Activated CD4-positive, alpha-beta T cell treated with anti-CD3 and anti-CD28 coated beads for 24 hours (primary cell): ENCODE data around the gene SLC25A14.
"Not testable (repeated sequence)": the region's sequence is repeated elsewhere in the genome, so short reads cannot be mapped to it uniquely, and the experiment has no call there.

ENCODE experiments used
- DNase-seq, 2 donors: peaks; one replicate each; pipeline ENCODE4 v3.0.0-alpha.2; 2020; ENCODE audit warnings: low read depth in 2 of 2

The SLC25A14 gene

DNA sequence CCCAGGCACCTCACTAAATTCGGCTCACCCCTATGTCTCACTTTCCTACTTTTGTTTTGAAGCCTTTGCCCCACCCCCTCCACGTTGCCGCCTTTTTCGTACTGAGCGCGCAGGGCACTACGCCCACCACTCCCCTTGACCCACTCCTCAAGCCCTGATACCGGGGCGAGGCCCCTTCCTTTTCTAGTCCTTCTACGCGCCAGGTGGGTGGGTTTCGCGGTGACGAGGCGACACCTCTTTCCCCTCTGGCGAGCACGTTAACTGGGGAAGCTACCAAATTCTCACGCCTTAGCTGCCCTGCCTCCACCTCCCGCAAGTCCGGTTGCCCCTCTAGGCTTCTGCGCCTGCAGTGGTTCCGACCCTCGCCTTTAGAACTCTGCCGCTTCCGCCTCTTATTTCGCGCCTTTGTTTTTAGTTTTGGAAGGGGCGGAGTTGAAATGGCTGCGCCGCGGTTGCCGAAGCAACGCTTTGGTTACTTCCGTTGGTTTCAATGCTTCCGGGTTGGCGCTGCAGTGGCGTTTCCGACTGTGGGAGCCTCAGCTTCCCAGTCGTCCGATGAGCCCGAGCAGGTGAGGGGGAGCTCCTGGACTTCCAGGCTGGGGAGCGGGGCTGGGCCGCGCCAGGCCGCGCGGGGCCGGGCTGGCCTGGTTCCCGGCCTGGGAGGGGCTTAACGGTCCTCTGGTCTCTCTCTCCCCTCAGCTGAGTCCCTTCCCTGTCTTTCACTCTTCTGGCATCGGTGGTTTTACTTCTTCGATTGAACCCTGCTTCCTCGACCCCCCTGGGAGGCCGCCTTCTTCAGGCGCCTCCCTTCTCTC lies at the start of gene SLC25A14:
SLC25A14 (plus strand) TSS at position 512 of the 815 bp plus-strand sequence. CDS start 360 bp downstream, outside the sequence.
- peak; percentile 39 to 51 for DNase-seq

DNA sequence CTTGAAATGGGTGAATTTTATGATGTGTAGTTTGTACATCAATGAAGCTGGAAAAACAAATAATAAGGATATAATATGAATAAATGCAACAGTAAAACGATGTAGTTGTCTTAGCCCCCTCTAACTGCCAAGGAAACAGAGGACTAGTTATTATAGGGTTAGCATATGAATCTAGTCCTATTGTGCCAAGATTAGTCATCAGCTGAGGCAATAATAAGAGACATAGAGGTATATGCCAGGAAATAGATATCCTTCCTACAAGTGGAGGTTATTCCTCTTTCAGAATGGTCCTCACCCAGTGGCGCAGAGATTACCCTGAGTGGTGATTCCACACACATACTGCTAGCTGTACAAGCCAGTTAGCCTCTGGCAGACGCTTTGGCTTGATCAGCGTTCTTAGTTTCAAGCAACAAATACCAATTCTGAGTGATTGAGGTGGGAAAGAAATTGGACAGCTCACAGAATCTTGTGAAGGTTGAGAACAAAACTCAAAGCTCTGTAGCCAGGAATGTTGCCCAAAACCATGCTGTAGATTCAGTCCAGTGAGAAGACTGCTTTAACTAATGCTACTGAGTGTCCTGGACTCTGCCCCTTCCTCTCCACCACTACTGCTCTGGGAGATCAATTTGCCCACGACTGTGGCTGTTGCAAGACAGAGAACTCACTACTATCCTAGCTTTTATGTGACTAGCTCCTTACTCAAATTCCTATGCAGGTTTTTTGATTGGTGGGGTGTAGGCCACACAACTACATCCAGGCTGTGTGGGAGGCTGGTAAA lies 44.0 kb upstream of the SLC25A14 start:
- DNase-seq = no peak

DNA sequence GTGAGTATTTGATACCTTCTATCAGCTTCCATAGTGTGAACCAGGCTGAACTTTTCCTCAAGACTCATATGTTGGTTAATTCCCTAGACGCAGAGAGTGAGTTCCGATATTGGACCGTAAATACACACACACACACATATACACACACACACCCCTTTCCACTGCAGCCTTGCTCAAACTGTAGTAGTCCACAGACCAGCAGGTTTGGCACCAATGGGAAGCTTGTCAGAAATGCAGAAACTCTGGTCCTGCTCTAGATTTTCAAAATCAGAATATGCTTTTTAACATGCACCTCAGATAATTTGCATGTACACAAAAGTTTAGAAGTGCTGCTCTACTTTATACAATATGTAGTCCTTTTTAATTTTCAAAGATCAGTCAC lies 43.4 kb upstream of the SLC25A14 start:
- DNase-seq = no peak

DNA sequence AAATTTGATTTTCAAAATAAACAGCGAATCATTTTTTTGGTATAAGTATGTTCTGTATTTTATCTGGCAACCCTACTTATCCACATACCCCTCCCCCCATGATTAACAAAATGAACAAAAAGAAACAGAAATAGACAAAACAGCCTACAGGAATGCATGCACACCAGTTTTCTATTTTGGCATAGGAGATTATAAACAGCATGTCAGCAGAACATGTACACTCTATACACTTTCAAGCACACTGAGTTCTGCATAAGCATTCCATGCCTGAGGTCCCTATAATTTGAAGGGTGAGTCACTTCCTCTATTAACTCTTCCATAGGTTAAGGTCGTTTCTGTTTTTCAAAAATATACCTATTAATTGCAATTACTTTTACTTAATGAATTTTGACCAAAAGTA lies 43.0 kb upstream of the SLC25A14 start:
- no peak for DNase-seq

- DNase-seq = no peak
Measured at GRCh38 chrX:130299279-130300009, 40.3 kb upstream of the SLC25A14 start.

GRCh38 chrX:130300010-130300282 lies 39.8 kb upstream of the SLC25A14 start:
- no peak for DNase-seq

DNA sequence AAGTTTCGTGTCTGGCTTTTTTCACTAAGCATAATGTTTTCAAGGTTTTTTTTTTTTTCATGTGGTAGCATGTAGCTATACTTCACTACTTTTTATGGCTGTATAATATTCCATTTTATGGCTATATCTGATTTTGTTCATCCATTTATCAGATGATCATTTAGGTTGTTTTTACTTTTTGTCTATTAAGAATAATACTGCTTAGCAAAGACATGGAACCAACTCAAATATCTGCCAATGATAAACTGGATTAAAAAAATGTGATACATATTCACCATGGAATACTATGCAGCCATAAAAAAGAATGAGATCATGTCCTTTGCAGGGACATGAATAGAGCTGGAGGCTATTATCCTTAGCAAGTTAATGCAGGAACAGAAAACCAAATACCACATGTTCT lies 38.3 kb upstream of the SLC25A14 start:
- no peak for DNase-seq

GRCh38 chrX:130301977-130302376 lies 37.7 kb upstream of the SLC25A14 start:
- DNase-seq = no peak

- DNase-seq = no peak
Measured at GRCh38 chrX:130304587-130305368, 34.9 kb upstream of the SLC25A14 start.

DNA sequence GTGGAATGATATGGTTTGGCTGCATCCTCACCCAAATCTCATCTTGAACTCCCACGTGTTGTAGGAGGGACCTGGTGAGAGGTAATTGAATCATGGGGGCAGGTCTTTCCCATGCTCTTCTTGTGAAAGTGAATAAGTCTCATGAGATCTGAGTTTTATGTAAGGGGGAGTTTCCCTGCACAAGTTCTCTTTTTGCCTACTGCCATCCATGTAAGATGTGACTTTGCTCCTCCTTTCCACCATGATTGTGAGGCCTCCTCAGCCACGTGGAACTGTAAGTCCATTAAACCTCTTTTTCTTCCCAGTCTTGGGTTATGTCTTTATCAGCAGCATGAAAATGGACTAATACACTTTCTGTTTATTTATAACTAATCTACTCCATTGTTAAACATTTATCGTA lies 19.8 kb upstream of the SLC25A14 start:
- not testable (repeated sequence) for DNase-seq

GRCh38 chrX:130321550-130321949 lies 18.2 kb upstream of the SLC25A14 start:
- no peak for DNase-seq

DNA sequence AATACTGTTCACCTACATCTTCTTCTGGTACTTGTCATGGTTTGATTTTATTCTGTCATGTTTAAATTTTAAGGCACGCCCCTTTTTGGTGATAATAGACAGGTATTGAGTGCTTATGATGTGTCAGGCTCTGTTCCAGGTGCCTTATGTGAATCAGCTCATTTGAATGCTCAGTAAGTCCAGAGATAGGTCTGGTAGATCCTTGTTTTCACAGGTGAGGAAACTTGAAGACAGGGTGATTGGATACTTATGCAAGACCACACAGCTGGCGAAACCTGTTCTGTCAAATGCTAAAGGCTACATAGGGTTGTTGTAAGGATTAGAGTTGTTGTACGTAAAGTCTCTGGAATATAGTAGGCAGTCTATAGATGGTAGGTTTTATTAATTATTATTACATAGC lies 9.6 kb upstream of the SLC25A14 start:
- DNase-seq = no peak

- peak in 1 of 2 donors; percentile 15 for DNase-seq
Measured at GRCh38 chrX:130330706-130331105, 9.0 kb upstream of the SLC25A14 start.

DNA sequence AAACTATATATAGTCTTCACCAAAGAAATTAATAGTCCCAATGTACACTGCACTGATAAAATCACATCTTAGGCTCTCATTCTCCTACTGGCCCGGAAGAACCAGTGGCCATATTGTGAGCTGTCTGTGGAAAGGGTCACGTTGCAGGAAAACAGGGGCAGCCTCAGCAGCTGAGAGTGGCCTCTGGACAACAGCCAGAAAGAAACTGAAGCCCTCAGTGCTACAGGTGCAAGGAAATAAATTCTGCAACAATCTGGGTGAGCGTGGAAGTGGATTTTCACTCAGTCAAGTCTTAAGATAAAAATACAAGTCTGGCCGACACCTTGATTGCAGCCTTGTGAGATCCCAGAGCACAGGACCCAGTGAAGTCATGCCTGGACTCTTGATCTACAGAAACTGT lies 3.2 kb upstream of the SLC25A14 start:
- no peak for DNase-seq

- not testable (repeated sequence) for DNase-seq
Measured at GRCh38 chrX:130338869-130339268, 850 bp upstream of the SLC25A14 start.

- DNase-seq = no peak
Measured at GRCh38 chrX:130340271-130340670, 552 bp downstream of the SLC25A14 start.

GRCh38 chrX:130343411-130343810 lies 3.7 kb downstream of the SLC25A14 start:
- no peak for DNase-seq

GRCh38 chrX:130347321-130347720 lies 7.6 kb downstream of the SLC25A14 start:
- no peak for DNase-seq

- no peak for DNase-seq
Measured at GRCh38 chrX:130351567-130351966, 11.8 kb downstream of the SLC25A14 start.

DNA sequence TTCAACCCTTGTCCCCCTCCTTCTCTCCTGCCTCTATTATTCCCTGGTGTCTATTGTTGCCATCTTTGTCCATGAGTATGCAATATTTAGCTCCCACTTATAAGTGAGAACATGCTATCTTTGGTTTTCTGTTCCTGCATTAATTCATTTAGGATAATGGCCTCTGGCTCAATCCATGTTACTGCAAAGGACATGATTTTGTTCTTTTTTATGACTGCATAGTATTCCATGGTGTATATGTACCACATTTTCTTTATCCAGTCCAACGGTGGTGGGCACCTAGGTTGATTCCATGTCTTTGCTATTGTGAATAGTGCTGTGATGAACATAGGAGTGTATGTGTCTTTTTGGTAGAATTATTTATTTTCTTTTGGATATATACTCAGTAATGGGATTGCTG lies 12.3 kb downstream of the SLC25A14 start:
- DNase-seq = not testable (repeated sequence)

DNA sequence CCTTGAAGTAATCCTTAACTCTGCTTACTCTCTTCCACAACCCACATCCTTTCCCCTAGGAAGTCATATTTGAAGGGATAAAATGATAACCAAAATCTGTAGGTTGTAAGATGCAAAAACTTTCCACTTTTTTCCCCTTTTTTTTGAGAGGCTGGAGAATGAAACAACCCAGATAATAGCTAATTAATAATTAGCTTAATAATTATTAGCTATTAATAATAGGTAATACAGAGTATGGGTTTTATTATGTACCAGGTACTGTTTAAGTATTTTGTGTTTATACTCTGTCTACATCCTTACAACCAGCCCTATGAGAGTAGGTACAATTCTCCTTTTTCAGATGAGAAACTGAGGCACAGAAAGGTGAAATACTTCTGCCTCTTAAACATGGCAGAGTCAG lies 36.4 kb downstream of the SLC25A14 start:
- no peak for DNase-seq
